ENCODE data around the gene SNN. TPM values are rescaled to one million over a fixed set of nuclear protein-coding genes. Genes with fewer than 3 reads are reported as not detected.

The SNN gene
- total and polyA plus RNA-seq, 2 of the 8 experiments (the other 6 are each of a cell fraction or from before 2014, with no cell fraction given) = 37.4 to 66.9 TPM

GRCh38 chr16:11627822-11628457, 40.3 kb upstream of the SNN start (continued):
- TF ChIP-seq CHD7 (IDR thresholded peaks at IDR 0.05; ENCODE audit: insufficient replicate concordance, low read length) (no peak), ZNF274 (IDR thresholded peaks at IDR 0.05; ENCODE audit: borderline replicate concordance, extremely low read depth, low read length) (no peak), POLR2A (IDR thresholded peaks at IDR 0.05; ENCODE audit: control extremely low read depth in 1 of 2, low read depth in 2 of 2, low read length in 2 of 2) (no peak), ASH2L (IDR thresholded peaks at IDR 0.05; ENCODE audit: low read length) (no peak), TAF7 (optimal IDR thresholded peaks at IDR 0.05; ENCODE audit: borderline replicate concordance, low read depth, low read length) (no peak), NRF1 (IDR thresholded peaks at IDR 0.05; ENCODE audit: low read depth, low read length) (no peak)
